ENCODE results near the gene SORCS2.

DNA sequence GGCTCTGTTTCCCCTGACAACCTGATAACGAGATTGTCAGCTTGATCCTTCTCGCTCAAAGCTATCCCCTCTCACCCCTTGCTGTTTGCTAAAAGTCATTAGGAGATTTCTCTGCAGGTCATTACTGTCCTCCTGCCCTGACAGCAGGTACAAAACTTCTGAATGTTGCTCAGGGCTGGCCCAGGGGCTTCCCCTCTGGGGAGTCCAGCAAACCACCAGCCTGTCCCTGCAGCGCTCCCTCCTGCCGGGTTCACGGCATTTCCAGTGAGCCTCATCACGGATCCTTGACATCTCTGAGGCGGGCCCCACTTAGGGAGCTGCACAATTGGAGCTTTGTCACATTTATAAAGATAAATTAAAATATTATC is 5.2 kb upstream of the SORCS2 start:
- TF ChIP-seq, protein P1, sequence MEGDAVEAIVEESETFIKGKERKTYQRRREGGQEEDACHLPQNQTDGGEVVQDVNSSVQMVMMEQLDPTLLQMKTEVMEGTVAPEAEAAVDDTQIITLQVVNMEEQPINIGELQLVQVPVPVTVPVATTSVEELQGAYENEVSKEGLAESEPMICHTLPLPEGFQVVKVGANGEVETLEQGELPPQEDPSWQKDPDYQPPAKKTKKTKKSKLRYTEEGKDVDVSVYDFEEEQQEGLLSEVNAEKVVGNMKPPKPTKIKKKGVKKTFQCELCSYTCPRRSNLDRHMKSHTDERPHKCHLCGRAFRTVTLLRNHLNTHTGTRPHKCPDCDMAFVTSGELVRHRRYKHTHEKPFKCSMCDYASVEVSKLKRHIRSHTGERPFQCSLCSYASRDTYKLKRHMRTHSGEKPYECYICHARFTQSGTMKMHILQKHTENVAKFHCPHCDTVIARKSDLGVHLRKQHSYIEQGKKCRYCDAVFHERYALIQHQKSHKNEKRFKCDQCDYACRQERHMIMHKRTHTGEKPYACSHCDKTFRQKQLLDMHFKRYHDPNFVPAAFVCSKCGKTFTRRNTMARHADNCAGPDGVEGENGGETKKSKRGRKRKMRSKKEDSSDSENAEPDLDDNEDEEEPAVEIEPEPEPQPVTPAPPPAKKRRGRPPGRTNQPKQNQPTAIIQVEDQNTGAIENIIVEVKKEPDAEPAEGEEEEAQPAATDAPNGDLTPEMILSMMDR (IDR thresholded peaks at IDR 0.05; ENCODE audit: low read depth, low read length): no peak
- TF ChIP-seq EZH2phosphoT487 (IDR thresholded peaks at IDR 0.05; ENCODE audit: low read depth): no peak
